NB4 (cell line): ENCODE results near the gene OST4.

Source experiments
- CTCF ChIP-seq: IDR thresholded peaks from one replicate; pipeline ENCODE4 v1.5.1; 2012; ENCODE audit warnings: low read depth, low read length
- MAX ChIP-seq: IDR thresholded peaks from 2 replicates; pipeline ENCODE4 v1.6.1; 2011; ENCODE audit warnings: low read depth, low read length
- POLR2A ChIP-seq: IDR thresholded peaks from 2 replicates; pipeline ENCODE4 v1.6.1; 2011; ENCODE audit warnings: mild to moderate bottlenecking; ENCODE audit not compliant: insufficient read length; ENCODE audit errors: extremely low read depth

- no peak for TF ChIP-seq CTCF
- no peak for TF ChIP-seq POLR2A
- TF ChIP-seq MAX, result no peak
Observed at GRCh38 chr2:27087823-27088410, 16.5 kb upstream of the OST4 start.
